Psoas muscle (tissue), 8 donors: ENCODE data around the gene DDOST. TPM values are rescaled to one million over a fixed set of nuclear protein-coding genes. Genes with fewer than 3 reads are reported as not detected.

Experiments
- ATAC-seq, 4 donors: fragments of 200-7000 bp; cut with Tn5 transposase; one replicate each; pipeline ENCODE4 v1.9.1; 2020; ENCODE audit warnings: moderate library complexity in 3 of 4, mild to moderate bottlenecking in 2 of 4
- DNase-seq, 2 donors: peaks; one replicate each; pipeline ENCODE4 v3.0.0-alpha.2; 2020
- H3K27ac ChIP-seq: fragments of 200-600 bp; one replicate; pipeline ENCODE4 v1.8.0; 2022
- H3K27me3 ChIP-seq, 3 donors: fragments of 200-600 bp in 1 of 3; one replicate each; pipeline versions ENCODE4 v1.6.1 to v1.8.0; 2013 to 2022; ENCODE audit warnings: low read length in 2 of 3, mild to moderate bottlenecking in 2 of 3, moderate library complexity in 1 of 3; ENCODE audit not compliant: insufficient read depth in 3 of 3
- H3K36me3 ChIP-seq, 2 donors: fragments of 200-600 bp in 1 of 2; one replicate each; pipeline versions ENCODE4 v1.6.1 to v1.8.0; 2013 to 2022; ENCODE audit warnings: low read depth in 1 of 2, mild to moderate bottlenecking in 1 of 2, moderate library complexity in 1 of 2; ENCODE audit not compliant: insufficient read depth in 1 of 2
- H3K4me1 ChIP-seq: fragments of 200-600 bp; one replicate; pipeline ENCODE4 v1.8.0; 2022
- H3K4me3 ChIP-seq: fragments of 200-600 bp; one replicate; pipeline ENCODE4 v1.8.0; 2022; ENCODE audit warnings: mild to moderate bottlenecking
- H3K9me3 ChIP-seq: fragments of 200-600 bp; one replicate; pipeline ENCODE4 v1.8.0; 2022
- WGBS, 3 donors: extraction: QIAGEN DNeasy Blood & Tissue Kit; methylation state at CpG; one replicate each; pipeline versions ENCODE4 v1.1.6 to v1.1.7; 2013; 5-methylcytosine and 5-hydroxymethylcytosine counted together
- intact Hi-C, 2 donors: fragments of 100-400 bp; cut with DNase I; formaldehyde crosslinking; loops; one replicate each; pipeline versions ENCODE4 v1.11.0 to v1.14.2; 2022
- polyA plus RNA-seq, 3 donors: library from polyadenylated mRNA; stranded (reverse); fragments of 200-250 nt; gene quantifications; one replicate each; pipeline ENCODE4 v1.2.3, GENCODE V29; 2013
- total RNA-seq, 4 donors: library from RNA; stranded (reverse); fragmentation: NEBNext Ultra II Directional in 2 of 4; extraction: Animal tissue kit (Norgen Biotek cat#: 25700) in 2 of 4; gene quantifications; one replicate each; pipeline versions ENCODE4 v1.2.1 to v1.2.4, GENCODE V29; 2021 to 2023
- TF ChIP-seq, protein P1 (sequence below): fragments of 200-600 bp; IDR thresholded peaks from one replicate; pipeline ENCODE4 v1.8.0; 2022; ENCODE audit warnings: antibody characterized with exemption
- donor health status: healthy with polysubstance abuse.
- donor health status: DM: no; HTN: no; CAD: no; lungs with moderate emphysema.
- donor health status: Bipolar disorder and iron deficiency.
- donor health status: healthy.
- donor health status: DM: yes; HTN: yes; CAD: no.
- donor health status: DM: no; HTN: no; CAD: no.
- donor health status: DM: no; HTN: no; CAD: no.
- donor health status: DM: yes; HTN: yes; CAD: no.

The DDOST gene
- total and polyA plus RNA-seq, 7 donors = 43.0 to 97.1 (median 63.3) TPM

DNA sequence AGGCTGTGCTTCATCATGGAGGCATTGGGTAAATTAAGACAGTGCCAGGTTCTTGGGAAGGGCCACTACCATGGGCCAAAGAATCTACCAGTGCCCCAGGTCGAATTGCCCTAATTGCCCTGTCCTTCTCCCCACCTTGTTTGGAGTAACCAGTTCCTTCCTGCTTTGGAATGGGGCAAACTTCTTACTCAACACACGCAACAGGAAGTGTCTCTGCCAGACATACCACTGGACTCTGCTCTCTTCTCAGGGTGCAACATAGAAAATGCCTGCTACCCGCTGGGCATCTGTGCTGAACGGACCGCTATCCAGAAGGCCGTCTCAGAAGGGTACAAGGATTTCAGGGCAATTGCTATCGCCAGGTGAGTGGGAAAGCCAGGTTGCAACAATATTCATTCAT lies 56.5 kb downstream of the DDOST start:
- no peaks in the 10 kb centered on the region for H3K36me3 ChIP-seq
- no peak overlapping the region for H3K4me3 ChIP-seq
- ATAC-seq (no peak), DNase-seq (no peak)
- H3K27ac ChIP-seq = no peak overlapping the region
- intact Hi-C loops = no loop called here
- WGBS, 3 donors = 85 to 90% (median 85%) methylated on average over 7 of the region's 7 CpGs
- H3K9me3 ChIP-seq = no peaks in the 10 kb centered on the region
- TF ChIP-seq, protein P1, sequence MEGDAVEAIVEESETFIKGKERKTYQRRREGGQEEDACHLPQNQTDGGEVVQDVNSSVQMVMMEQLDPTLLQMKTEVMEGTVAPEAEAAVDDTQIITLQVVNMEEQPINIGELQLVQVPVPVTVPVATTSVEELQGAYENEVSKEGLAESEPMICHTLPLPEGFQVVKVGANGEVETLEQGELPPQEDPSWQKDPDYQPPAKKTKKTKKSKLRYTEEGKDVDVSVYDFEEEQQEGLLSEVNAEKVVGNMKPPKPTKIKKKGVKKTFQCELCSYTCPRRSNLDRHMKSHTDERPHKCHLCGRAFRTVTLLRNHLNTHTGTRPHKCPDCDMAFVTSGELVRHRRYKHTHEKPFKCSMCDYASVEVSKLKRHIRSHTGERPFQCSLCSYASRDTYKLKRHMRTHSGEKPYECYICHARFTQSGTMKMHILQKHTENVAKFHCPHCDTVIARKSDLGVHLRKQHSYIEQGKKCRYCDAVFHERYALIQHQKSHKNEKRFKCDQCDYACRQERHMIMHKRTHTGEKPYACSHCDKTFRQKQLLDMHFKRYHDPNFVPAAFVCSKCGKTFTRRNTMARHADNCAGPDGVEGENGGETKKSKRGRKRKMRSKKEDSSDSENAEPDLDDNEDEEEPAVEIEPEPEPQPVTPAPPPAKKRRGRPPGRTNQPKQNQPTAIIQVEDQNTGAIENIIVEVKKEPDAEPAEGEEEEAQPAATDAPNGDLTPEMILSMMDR = no peak
- no peaks in the 10 kb centered on the region for H3K4me1 ChIP-seq
- peaks cover 0 to 1% (median 0%) of the 10 kb centered on the region in 3 donors for H3K27me3 ChIP-seq

DNA sequence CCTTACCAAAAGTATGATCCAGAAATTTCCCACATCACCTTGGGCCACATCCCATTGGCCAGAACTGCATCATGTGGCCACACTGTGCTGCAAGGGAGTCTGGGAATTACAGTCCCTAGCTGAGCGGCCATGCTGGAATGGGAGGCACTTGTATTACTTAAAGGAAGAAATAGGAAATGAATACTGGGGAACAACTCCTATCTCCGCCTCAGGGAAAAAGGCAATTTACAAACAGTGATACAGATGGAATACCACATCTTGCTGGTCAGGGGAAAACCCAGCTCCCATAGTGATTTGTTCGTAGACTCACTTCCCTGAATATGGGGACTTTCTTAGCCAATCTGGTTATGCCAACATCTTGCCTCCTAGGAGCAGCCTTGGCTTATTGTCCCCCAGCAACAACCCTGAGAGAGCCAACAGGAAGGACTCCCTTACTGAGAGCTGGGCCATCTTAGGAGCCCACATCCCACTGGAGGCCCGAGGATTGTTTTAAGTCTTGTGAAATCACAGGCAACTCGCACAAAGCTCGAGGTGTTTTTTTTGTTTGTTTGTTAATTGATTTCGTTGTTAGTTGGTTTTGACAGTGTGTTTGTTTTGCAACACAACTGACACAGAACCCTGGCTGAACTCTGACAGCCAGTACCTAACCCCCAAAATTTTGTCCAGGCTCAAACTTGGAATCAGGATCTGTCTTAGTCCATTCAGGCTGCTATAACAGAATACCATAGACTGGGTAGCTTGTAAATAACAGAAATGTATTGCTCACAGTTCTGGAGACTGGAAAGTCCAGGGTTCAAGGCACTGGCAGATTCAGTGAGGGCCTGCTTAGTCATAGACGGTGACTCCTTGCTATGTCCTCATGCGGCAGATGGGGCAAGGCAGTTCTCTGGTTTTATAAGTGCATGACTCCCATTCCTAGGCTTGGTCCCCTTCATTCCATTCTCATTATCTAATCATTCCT lies 57.4 kb downstream of the DDOST start:
- Histone ChIP-seq H3K36me3 (no peaks in the 10 kb centered on the region), H3K27me3 (peaks cover 0 to 1% (median 0%) of the 10 kb centered on the region in 3 donors), H3K27ac (no peak overlapping the region), H3K4me1 (no peaks in the 10 kb centered on the region), H3K4me3 (no peak overlapping the region), H3K9me3 (no peaks in the 10 kb centered on the region)
- 86 to 91% (median 88%) methylated on average over 9 of the region's 9 CpGs for WGBS, 3 donors
- intact Hi-C loops = no loop called here
- ATAC-seq (no peak), DNase-seq (no peak)
- TF ChIP-seq, protein P1 = no peak

DNA sequence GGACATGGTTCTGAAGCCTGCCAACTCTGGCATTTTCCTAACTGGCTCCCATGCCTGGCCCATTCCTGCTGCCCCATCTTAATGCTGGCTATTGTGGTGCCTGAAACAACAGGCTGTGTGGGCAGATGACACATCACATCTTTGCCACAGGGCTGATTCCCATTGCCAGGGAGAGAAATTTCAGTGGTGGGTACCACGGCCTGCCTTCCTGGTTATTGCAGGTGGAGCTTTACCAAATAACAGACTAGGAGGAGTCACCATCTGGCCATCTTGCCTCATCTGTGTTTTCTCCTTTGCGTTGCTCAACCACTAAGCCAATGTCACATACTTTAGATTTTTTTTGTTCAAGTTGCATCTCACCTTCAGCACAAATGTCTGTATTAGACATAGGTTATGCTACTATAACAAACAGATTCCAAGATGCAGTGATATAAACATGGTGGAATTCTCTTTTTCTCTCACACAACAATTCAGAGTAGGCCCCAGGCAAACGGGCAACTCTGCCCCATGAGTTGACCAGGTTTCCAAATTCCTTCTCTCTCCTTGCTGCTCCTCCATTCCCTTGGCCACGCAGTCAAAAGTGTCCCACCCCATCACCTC lies 58.2 kb downstream of the DDOST start:
- TF ChIP-seq, protein P1 = no peak
- ATAC-seq (no peak), DNase-seq (no peak)
- intact Hi-C loops = no loop called here
- Histone ChIP-seq H3K4me3 (no peak overlapping the region), H3K27ac (no peak overlapping the region), H3K27me3 (peaks cover 0 to 1% (median 0%) of the 10 kb centered on the region in 3 donors), H3K36me3 (no peaks in the 10 kb centered on the region), H3K9me3 (no peaks in the 10 kb centered on the region), H3K4me1 (no peaks in the 10 kb centered on the region)
- WGBS, 3 donors = 87 to 90% (median 88%) methylated on average over 4 of the region's 4 CpGs

Other genes with a start within 250 kb of the DDOST start
- 1 to 10 TPM; 3.6 to 6.5 (median 4.9) TPM for gene CAMK2N1, start 175.2 kb downstream of the DDOST start, total RNA-seq
- 1 to 10 TPM; 2.2 to 7.9 (median 2.4) TPM for gene CAMK2N1, start 175.2 kb downstream of the DDOST start, polyA plus RNA-seq
- 10 to 100 TPM; 23.0 to 43.1 (median 33.3) TPM for gene MUL1, start 153.2 kb downstream of the DDOST start, total RNA-seq
- 10 to 100 TPM; 27.8 to 48.0 (median 45.0) TPM for gene MUL1, start 153.2 kb downstream of the DDOST start, polyA plus RNA-seq
- gene FAM43B, start 108.8 kb downstream of the DDOST start, total RNA-seq = 1 to 10 TPM in 1 of 4 donors, under 1 TPM in 3; 0.25 to 1.2 (median 0.56) TPM
- gene FAM43B, start 108.8 kb downstream of the DDOST start, polyA plus RNA-seq = under 1 TPM; 0.05 to 0.74 (median 0.08) TPM
- 1 to 10 TPM; 1.0 to 2.0 (median 1.8) TPM for gene CDA, start 72.3 kb downstream of the DDOST start, total RNA-seq
- 1 to 10 TPM; 1.2 to 2.5 (median 1.2) TPM for gene CDA, start 72.3 kb downstream of the DDOST start, polyA plus RNA-seq
- gene PINK1, start 27.9 kb downstream of the DDOST start, total RNA-seq = 100 to 1,000 TPM; 219 to 416 (median 390) TPM
- 100 to 1,000 TPM; 218 to 506 (median 276) TPM for gene PINK1, start 27.9 kb downstream of the DDOST start, polyA plus RNA-seq
- gene KIF17, start 56.6 kb upstream of the DDOST start, total RNA-seq = 1 to 10 TPM; 1.1 to 3.4 (median 1.2) TPM
- 1 to 10 TPM; 1.5 to 2.0 (median 1.7) TPM for gene KIF17, start 56.6 kb upstream of the DDOST start, polyA plus RNA-seq
- gene SH2D5, start 71.3 kb upstream of the DDOST start, total RNA-seq = 1 to 10 TPM in 2 of 4 donors, under 1 TPM in 2; 0.09 to 2.6 (median 1.3) TPM
- 10 to 100 TPM in 1 of 3 donors, 1 to 10 TPM in 1, under 1 TPM in 1; 0.86 to 27.9 (median 2.8) TPM for gene SH2D5, start 71.3 kb upstream of the DDOST start, polyA plus RNA-seq
- gene HP1BP3, start 125.9 kb upstream of the DDOST start, total RNA-seq = 100 to 1,000 TPM; 114 to 134 (median 116) TPM
- 100 to 1,000 TPM in 1 of 3 donors, 10 to 100 TPM in 2; 52.6 to 121 (median 68.2) TPM for gene HP1BP3, start 125.9 kb upstream of the DDOST start, polyA plus RNA-seq